OCI-LY7 (cell line): ENCODE results near the gene IL1RAPL2. TPM values are rescaled to one million over a fixed set of nuclear protein-coding genes. Genes with fewer than 3 reads are reported as not detected.

ENCODE experiments used
- BruUV-seq: library from RNA; stranded (reverse); fragments of 400-500 nt; replicated peaks from 2 replicates; lab custom pipeline; 2021; lab: Mats Ljungman, UMichigan
- CTCF ChIA-PET: fragments of 300-600 bp; sonication (Branson Sonifier 250); formaldehyde crosslinking; loops from one replicate; lab custom pipeline; 2022; ENCODE audit warnings: antibody characterized with exemption; ENCODE audit not compliant: unreplicated experiment; lab: Charles Lee
- POLR2A ChIA-PET: fragments of 300-600 bp; sonication (Branson Sonifier 250); formaldehyde crosslinking; loops from one replicate; lab custom pipeline; 2022; ENCODE audit warnings: antibody characterized with exemption; lab: Charles Lee
- DNase-seq: peaks from one replicate; pipeline ENCODE4 v3.0.0-alpha.2; 2015; ENCODE audit warnings: low spot score
- H2AFZ ChIP-seq: fragments of 200-600 bp; sonication (generic), shearing (Covaris generic); 2 replicates; pipeline ENCODE4 v1.6.1; 2014; ENCODE audit warnings: mild to moderate bottlenecking, antibody characterized with exemption, low read length, moderate library complexity
- H3K27ac ChIP-seq: fragments of 200-600 bp; sonication (generic); 2 replicates; pipeline ENCODE4 v1.5.1; 2014; ENCODE audit warnings: mixed run types, low read depth, mild to moderate bottlenecking, moderate library complexity, low read length, inconsistent platforms; ENCODE audit not compliant: poor library complexity, severe bottlenecking
- H3K36me3 ChIP-seq: fragments of 200-600 bp; sonication (generic); 2 replicates; pipeline ENCODE4 v1.6.1; 2014; ENCODE audit warnings: mild to moderate bottlenecking, antibody characterized with exemption, low read length, moderate library complexity, mixed read lengths; ENCODE audit not compliant: insufficient read depth
- H3K4me1 ChIP-seq: fragments of 200-600 bp; sonication (generic); 2 replicates; pipeline ENCODE4 v1.5.1; 2014; ENCODE audit warnings: mild to moderate bottlenecking, low read length; ENCODE audit not compliant: insufficient read depth, poor library complexity, severe bottlenecking
- H3K4me2 ChIP-seq: fragments of 200-600 bp; sonication (generic); 2 replicates; pipeline ENCODE4 v1.6.1; 2014; ENCODE audit warnings: mild to moderate bottlenecking, low read length
- H3K4me3 ChIP-seq: fragments of 200-600 bp; sonication (generic); 2 replicates; pipeline ENCODE4 v1.5.1; 2014; ENCODE audit warnings: mild to moderate bottlenecking, low read depth, low read length; ENCODE audit not compliant: poor library complexity, severe bottlenecking
- H3K79me2 ChIP-seq: fragments of 200-600 bp; sonication (generic); 2 replicates; pipeline ENCODE4 v1.6.1; 2016; ENCODE audit warnings: low read depth, mild to moderate bottlenecking, low read length, moderate library complexity, mixed read lengths; ENCODE audit not compliant: insufficient read depth
- H3K9me2 ChIP-seq: fragments of 200-600 bp; sonication (generic); 2 replicates; pipeline ENCODE4 v1.6.1; 2016; ENCODE audit warnings: mild to moderate bottlenecking, low read length, mixed read lengths; ENCODE audit not compliant: insufficient read depth
- H3K9me3 ChIP-seq: fragments of 200-600 bp; sonication (generic); 2 replicates; pipeline ENCODE4 v1.6.1; 2014; ENCODE audit warnings: mild to moderate bottlenecking, mixed run types, low read length, mixed read lengths
- H4K20me1 ChIP-seq: fragments of 200-600 bp; sonication (generic); 2 replicates; pipeline ENCODE4 v1.6.1; 2014; ENCODE audit warnings: mild to moderate bottlenecking, antibody characterized with exemption, low read length, moderate library complexity, mixed read lengths; ENCODE audit not compliant: insufficient read depth
- EZH2phosphoT487 ChIP-seq: fragments of 200-600 bp; sonication (generic); IDR thresholded peaks from 2 replicates; pipeline ENCODE4 v1.6.1; 2018; ENCODE audit warnings: low read depth, borderline replicate concordance, mild to moderate bottlenecking, mixed run types, antibody characterized with exemption, low read length, moderate library complexity, mixed read lengths
- intact Hi-C: fragments of 100-400 bp; cut with micrococcal nuclease; formaldehyde crosslinking; loops from one replicate; pipeline ENCODE4 v1.10.0; 2022; ENCODE audit not compliant: unreplicated experiment
- total RNA-seq, 2 experiments: library from RNA; depleted of rRNA in 1 of 2; stranded (reverse); fragments of >200 nt in 1 of 2; shearing (Covaris generic) in 1 of 2; gene quantifications; 2 replicates each; pipeline ENCODE4 v1.2.3, GENCODE V29; 2014 to 2022
- TF ChIP-seq, protein P1 (sequence below): fragments of 200-600 bp; sonication (generic); conservative IDR thresholded peaks from 2 replicates; pipeline ENCODE4 v1.5.1; 2014; ENCODE audit warnings: mild to moderate bottlenecking, antibody characterized with exemption, low read length, moderate library complexity, mixed read lengths

IL1RAPL2 gene
- total RNA-seq, 2 experiments from 2014 or later: not detected

- ChIA-PET POLR2A (no interaction called here), CTCF (no interaction called here)
- Histone ChIP-seq H3K4me2 (no peak overlapping the region), H3K36me3 (no peaks in the 10 kb centered on the region), H3K4me3 (no peak overlapping the region), H3K4me1 (no peaks in the 10 kb centered on the region), H3K79me2 (no peaks in the 10 kb centered on the region), H3K27ac (no peak overlapping the region), H3K9me3 (no peaks in the 10 kb centered on the region), H4K20me1 (no peaks in the 10 kb centered on the region), H2AFZ (no peak overlapping the region), H3K9me2 (no peaks in the 10 kb centered on the region)
- BruUV-seq: no TSS peak
- intact Hi-C loops: no loop called here
- TF ChIP-seq, protein P1, sequence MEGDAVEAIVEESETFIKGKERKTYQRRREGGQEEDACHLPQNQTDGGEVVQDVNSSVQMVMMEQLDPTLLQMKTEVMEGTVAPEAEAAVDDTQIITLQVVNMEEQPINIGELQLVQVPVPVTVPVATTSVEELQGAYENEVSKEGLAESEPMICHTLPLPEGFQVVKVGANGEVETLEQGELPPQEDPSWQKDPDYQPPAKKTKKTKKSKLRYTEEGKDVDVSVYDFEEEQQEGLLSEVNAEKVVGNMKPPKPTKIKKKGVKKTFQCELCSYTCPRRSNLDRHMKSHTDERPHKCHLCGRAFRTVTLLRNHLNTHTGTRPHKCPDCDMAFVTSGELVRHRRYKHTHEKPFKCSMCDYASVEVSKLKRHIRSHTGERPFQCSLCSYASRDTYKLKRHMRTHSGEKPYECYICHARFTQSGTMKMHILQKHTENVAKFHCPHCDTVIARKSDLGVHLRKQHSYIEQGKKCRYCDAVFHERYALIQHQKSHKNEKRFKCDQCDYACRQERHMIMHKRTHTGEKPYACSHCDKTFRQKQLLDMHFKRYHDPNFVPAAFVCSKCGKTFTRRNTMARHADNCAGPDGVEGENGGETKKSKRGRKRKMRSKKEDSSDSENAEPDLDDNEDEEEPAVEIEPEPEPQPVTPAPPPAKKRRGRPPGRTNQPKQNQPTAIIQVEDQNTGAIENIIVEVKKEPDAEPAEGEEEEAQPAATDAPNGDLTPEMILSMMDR: no peak
- no peak for TF ChIP-seq EZH2phosphoT487
- DNase-seq: no peak
Measured at GRCh38 chrX:104564335-104564734, 1.7 kb upstream of the IL1RAPL2 start.

DNA sequence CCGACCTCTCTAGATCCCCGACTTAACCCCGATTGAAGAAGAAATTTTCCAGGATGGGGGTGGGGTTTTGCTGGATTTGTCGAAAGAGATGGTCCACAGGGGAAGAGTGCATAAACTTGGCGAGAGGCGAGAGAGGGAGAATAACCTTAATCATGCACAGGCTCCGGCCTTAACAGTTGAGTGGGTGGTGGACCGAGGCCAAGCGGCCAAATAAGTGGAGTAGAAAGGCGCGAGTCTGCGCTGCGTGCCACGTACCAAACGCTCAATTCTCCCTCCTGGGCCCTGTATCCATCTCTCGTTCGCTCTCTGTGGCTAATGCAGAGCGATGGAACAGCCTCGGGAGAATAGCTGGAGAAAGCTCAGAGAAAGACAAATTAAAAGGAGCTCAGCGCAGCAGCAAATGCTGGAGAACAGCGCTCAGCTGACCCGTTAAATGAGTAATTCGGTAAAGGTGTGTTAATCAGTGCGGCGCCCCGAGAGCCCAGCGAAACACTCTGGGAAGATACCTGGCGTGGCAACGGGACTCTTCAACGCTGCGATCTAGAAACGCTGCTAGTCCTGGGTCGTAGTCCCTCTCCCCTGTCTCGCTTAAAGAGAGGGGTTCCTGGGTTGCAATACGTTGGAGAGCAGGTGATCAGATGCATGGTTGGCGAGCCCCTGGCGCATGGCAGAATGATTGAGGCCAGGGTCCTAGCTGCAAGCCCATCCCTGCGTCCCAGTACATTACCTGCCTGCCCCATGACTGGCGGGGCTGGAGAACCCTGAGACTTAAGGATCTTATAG, 887 bp upstream of the IL1RAPL2 start:
- CTCF ChIA-PET: no interaction called here
- intact Hi-C loops: no loop called here
- no peaks in the 10 kb centered on the region for H4K20me1 ChIP-seq

More for the DNA sequence above, 887 bp upstream of the IL1RAPL2 start:
- no peaks in the 10 kb centered on the region for H3K9me3 ChIP-seq
- no peaks in the 10 kb centered on the region for H3K9me2 ChIP-seq
- H2AFZ ChIP-seq: no peak overlapping the region
- H3K4me1 ChIP-seq: no peaks in the 10 kb centered on the region
- no peak for DNase-seq
- no peak for TF ChIP-seq EZH2phosphoT487
- TF ChIP-seq, protein P1: no peak
- H3K27ac ChIP-seq: no peak overlapping the region
- H3K36me3 ChIP-seq: no peaks in the 10 kb centered on the region
- no peaks in the 10 kb centered on the region for H3K79me2 ChIP-seq
- no peak overlapping the region for H3K4me3 ChIP-seq
- no TSS peak for BruUV-seq
- POLR2A ChIA-PET: no interaction called here
- H3K4me2 ChIP-seq: no peak overlapping the region
